HK-2 (cell line): Measurements from ENCODE around the gene MYO6.

Experiments
- DNase-seq: peaks from one replicate; pipeline ENCODE4 v3.0.0-alpha.2; 2018; ENCODE audit not compliant: unreplicated experiment

MYO6 gene

DNA sequence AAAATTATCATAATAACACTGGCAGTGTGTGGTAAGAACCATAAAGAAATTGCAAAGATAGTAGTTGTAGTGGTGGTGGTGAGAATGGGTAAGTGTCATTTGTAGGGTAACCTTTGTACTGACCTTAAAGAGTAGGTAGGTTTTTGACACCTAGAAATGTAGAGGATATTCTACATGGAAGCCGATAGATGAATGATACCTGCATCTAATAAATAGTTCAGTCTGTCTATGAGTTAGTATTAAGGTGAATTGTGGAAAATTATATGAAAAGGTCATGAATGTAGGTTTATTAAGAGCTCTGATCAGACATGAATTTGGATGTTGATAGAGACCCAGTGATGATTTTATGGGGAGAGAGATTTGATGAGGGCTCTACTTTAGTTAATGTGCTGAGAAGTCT lies 78.1 kb downstream of the MYO6 start:
- no peak for DNase-seq

GRCh38 chr6:75830959-75831885 lies 82.2 kb downstream of the MYO6 start:
- DNase-seq: no peak

GRCh38 chr6:75834447-75834846 lies 85.4 kb downstream of the MYO6 start:
- no peak for DNase-seq

DNA sequence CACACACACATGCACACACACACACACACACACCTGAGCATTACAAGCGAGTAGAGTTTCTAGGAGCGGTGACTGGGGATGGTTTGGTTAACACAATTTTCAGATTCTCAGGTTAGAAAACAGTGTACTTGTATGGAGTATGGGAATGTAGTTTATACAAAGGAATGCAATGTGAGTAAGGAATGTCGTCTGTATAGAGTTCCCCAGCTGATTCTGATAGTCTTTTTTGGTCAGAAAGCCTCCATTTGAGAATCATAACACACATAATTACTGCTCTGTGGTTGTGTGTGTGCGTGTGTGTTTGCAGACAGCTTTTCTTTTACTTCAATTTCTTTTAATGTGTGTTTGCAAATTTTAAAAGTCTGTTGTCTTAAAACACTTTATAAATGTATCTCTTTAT lies 93.2 kb downstream of the MYO6 start:
- no peak for DNase-seq

DNA sequence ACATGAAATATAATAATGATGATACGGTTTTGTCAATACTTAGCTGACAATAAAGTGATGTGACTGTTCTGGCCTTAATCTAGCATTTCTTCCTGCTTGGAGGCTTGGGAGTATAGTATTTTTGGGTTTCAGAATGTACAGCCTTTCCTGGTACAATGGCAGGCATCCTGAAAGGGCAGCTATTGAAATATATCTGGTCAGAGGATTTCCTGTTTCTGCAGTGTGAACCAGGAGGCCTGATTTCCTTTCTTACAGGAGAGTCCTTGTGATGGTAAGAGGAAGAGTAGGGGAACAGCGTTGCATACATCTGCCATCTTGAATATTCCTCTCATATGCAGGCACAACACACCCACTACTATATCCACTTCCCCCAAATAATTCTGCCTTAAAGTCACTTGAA lies 93.7 kb downstream of the MYO6 start:
- DNase-seq: no peak

GRCh38 chr6:75843396-75843795 lies 94.4 kb downstream of the MYO6 start:
- DNase-seq: no peak

- no peak for DNase-seq
Measured at GRCh38 chr6:75848274-75848673, 99.2 kb downstream of the MYO6 start.

DNA sequence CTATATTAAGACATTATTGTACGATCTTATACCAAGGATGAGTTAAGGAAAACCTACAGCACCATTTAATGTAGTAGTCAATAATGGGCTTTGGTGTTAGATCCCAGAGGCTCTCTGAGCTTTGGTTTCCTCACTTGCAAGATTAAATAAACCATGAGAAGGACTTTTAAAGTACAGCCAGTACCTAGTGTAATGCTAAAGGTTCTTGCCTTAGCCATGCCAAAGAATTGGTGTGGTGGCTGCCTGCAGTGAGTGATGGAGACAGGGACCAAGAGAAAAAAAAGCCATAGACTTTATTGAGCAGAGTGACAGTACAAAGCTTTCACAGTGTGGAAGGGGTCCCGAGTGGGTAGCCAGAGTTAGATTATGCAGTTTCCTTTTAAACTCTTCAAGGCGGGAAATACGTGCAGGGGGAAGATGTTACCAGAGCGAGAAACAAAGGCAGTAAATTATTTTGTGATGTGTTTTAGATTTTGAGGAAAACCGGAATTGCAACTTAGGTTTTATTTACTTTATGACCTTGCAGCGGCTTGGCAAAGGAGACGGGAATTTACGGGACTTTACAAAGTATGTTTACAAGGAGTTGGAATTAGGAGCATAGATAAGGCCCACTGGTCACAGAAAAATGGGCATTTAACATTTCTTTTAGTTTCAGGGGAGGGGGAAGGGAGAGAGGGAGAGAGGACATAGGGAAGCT lies 100.4 kb downstream of the MYO6 start:
- DNase-seq: no peak

GRCh38 chr6:75850026-75850833 lies 101.2 kb downstream of the MYO6 start:
- DNase-seq: no peak

GRCh38 chr6:75852721-75853120 lies 103.7 kb downstream of the MYO6 start:
- no peak for DNase-seq

- no peak for DNase-seq
Measured at GRCh38 chr6:75853806-75854205, 104.8 kb downstream of the MYO6 start.

GRCh38 chr6:75855052-75855451 lies 106.0 kb downstream of the MYO6 start:
- DNase-seq: no peak

DNA sequence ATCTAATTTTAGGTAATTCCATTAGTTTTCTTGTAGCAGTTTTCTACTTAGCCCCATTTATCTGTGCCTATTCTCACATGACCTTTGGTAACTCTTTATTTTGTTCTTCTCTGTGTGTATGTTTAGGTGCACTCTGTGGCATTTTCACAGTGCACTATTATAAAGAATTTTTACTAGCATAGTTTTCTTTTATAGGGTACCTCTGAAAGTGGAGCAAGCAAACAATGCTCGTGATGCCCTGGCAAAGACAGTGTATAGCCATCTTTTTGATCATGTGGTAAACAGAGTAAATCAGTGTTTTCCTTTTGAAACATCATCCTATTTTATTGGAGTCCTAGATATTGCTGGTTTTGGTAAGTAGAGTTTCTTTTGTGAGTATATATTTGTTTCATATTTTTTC lies 107.9 kb downstream of the MYO6 start:
- no peak for DNase-seq

DNA sequence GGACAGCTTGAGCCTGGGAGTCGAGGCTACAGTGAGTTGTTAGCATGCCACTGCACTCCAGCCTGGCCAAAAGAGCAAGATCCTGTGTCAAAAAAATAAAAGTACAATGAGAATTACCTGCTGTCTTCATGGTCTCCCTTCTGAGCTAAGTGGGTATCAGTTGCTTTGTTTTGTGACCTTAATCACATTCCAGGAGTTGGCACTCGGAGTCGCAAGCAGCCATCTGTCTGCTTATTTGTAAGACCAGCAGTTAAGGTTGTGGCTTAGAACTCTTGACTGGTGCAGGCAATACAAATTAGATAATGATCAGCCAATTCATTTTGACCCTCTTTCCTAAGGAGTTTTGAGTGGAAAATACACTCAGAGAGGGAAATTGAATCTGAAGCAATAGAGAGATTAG lies 114.0 kb downstream of the MYO6 start:
- no peak for DNase-seq

GRCh38 chr6:75863784-75864183 lies 114.7 kb downstream of the MYO6 start:
- no peak for DNase-seq

DNA sequence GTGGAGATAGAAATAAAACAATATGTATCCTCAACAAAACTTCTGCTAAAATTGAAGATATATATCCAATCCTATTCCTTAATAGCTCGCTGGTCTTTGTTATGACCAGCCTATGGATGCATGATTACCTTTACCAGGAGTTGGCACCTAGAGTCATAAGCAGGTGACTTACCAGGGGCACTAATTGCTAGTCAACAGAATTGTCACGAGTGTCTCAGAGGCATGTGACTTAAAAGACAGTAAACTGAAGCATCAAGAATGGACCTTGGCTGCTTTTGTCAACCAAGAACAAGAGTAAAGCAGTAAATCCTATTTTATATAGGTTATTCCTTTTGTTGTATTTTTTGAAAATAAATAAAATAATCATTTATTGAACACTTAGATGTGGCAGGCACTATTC lies 115.4 kb downstream of the MYO6 start:
- no peak for DNase-seq

- DNase-seq: no peak
Measured at GRCh38 chr6:75870389-75870788, 121.3 kb downstream of the MYO6 start.

- no peak for DNase-seq
Measured at GRCh38 chr6:75874224-75874623, 125.2 kb downstream of the MYO6 start.

DNA sequence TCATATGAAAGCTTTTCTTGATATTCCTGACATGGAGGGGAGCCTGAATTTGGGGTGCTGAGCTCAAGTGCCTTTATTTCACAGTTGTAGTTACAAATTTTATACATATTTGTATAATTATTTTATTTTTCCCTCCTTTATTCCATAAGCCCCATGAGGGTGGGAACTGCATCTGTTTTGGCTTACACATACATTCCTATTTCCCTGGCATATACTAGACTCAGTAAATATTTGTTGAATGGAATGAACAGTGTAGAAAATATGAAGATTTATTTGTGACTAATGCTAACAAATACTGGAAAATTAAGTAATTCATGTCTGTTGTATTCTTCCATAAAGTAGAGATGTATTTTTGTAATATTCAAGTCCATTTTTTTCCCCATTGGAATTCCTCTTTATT lies 127.1 kb downstream of the MYO6 start:
- DNase-seq: no peak

GRCh38 chr6:75880305-75880704 lies 131.3 kb downstream of the MYO6 start:
- DNase-seq: no peak

DNA sequence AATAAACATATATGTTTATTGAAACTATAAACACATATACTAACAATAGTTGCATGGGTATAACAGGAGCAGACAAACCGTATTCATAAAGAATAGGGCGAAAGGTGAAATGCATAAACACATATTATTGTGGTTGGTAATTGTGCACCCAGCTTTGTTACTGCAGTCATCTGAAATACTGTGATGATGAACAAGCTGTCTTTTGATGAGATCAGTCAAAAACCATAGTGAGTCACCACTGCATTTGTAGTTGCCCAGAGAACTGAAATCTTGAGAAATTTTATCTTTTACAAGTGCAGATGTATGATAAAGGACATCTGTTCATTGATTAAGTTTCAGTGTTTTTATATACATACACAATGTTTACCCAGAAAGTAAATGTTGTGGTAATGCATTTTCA lies 133.7 kb downstream of the MYO6 start:
- no peak for DNase-seq

GRCh38 chr6:75884822-75885221 lies 135.8 kb downstream of the MYO6 start:
- no peak for DNase-seq
